ENCODE measurements around the gene INF2.

DNA sequence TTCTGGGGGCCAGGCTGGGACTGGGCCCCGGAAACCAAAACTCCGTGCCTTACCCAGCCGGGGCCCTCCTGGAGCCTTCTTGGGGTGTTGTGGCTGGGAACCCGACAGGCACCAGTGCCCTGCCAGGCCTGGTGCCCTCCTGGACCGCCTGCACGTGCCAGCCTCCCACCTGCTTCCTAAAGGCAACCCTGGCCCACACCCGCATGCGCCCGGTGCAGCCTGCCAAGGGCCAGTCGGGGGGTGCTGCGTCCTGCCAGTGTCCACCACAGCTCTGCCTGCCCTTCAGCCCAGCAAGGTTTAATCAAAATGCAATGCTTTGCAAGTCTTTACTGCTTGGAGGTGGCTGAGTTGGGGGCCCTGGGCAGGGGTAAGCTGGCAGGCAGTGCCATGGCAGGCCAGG, 29.5 kb downstream of the INF2 start:
- TF ChIP-seq, protein P1, sequence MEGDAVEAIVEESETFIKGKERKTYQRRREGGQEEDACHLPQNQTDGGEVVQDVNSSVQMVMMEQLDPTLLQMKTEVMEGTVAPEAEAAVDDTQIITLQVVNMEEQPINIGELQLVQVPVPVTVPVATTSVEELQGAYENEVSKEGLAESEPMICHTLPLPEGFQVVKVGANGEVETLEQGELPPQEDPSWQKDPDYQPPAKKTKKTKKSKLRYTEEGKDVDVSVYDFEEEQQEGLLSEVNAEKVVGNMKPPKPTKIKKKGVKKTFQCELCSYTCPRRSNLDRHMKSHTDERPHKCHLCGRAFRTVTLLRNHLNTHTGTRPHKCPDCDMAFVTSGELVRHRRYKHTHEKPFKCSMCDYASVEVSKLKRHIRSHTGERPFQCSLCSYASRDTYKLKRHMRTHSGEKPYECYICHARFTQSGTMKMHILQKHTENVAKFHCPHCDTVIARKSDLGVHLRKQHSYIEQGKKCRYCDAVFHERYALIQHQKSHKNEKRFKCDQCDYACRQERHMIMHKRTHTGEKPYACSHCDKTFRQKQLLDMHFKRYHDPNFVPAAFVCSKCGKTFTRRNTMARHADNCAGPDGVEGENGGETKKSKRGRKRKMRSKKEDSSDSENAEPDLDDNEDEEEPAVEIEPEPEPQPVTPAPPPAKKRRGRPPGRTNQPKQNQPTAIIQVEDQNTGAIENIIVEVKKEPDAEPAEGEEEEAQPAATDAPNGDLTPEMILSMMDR (IDR thresholded peaks at IDR 0.05) = no peak
- no peak for TF ChIP-seq POLR2A (IDR thresholded peaks at IDR 0.05)

Measured in esophagus squamous epithelium (tissue), 4 donors.